Measurements from ENCODE around the gene ATAT1. TPM values are rescaled to one million over a fixed set of nuclear protein-coding genes. Genes with fewer than 3 reads are reported as not detected.

The ATAT1 gene
- total and polyA plus RNA-seq, 9 of the 15 experiments (the other 6 are each of a cell fraction or from before 2014, with no cell fraction given) = 0.65 to 5.8 (median 1.6) TPM

DNA sequence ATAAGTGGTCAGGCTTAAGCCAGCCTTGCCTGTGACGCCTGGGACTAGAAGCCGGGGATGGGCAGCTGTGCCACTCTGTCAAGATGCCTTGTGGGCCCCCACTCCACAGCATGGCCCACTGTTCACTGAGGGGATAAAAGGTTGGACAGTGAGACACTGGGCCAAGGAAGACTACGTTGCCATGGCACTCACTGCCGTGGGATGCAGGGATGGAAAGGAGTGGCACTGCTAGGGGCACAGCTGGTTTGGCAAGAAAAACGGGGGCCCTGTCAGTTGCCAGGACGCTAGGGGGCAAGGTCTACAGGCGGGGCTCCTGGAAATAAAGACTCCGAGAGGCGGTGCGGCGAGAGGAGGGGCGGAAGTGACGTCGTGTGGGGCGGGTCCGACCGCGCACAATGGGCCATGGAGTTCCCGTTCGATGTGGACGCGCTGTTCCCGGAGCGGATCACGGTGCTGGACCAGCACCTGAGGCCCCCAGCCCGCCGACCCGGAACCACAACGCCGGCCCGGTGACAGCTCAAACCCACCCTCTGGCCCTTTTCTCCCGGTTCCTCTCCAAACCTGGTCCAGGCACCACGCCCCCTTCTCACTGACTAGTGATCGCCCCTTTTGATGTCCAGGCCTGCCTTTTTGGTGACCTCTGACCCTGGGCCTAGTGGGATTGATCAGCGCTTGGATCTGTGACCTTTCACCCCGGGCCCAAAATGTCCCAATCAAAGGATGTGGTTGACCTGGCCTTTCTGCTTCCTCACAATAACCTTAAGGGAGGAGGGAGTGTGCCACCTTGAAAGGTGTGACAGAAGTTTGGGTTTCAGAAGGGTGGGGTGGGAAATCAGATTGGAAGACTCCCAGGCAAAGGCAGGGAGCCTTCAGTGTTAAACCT is at the start of gene ATAT1 (continued):
- TF ChIP-seq, protein P1, sequence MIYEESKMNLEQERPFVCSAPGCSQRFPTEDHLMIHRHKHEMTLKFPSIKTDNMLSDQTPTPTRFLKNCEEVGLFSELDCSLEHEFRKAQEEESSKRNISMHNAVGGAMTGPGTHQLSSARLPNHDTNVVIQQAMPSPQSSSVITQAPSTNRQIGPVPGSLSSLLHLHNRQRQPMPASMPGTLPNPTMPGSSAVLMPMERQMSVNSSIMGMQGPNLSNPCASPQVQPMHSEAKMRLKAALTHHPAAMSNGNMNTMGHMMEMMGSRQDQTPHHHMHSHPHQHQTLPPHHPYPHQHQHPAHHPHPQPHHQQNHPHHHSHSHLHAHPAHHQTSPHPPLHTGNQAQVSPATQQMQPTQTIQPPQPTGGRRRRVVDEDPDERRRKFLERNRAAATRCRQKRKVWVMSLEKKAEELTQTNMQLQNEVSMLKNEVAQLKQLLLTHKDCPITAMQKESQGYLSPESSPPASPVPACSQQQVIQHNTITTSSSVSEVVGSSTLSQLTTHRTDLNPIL (CRISPR knock-in tag; IDR thresholded peaks at IDR 0.05) = peak; percentile 49; the same call in 1 of the 2 replicates
- no peak for TF ChIP-seq ZBTB8A (IDR thresholded peaks at IDR 0.05; ENCODE audit: partially characterized antibody)
- TF ChIP-seq POLR2H (tag; IDR thresholded peaks at IDR 0.05; ENCODE audit: low read depth) = no peak
- TF ChIP-seq, protein P2, sequence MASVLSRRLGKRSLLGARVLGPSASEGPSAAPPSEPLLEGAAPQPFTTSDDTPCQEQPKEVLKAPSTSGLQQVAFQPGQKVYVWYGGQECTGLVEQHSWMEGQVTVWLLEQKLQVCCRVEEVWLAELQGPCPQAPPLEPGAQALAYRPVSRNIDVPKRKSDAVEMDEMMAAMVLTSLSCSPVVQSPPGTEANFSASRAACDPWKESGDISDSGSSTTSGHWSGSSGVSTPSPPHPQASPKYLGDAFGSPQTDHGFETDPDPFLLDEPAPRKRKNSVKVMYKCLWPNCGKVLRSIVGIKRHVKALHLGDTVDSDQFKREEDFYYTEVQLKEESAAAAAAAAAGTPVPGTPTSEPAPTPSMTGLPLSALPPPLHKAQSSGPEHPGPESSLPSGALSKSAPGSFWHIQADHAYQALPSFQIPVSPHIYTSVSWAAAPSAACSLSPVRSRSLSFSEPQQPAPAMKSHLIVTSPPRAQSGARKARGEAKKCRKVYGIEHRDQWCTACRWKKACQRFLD (CRISPR knock-in tag; IDR thresholded peaks at IDR 0.05) = no peak
- 0 out of 2 replicates have a peak, but pooled peaks have one; percentile 22 for TF ChIP-seq ZNF324 (CRISPR knock-in tag; IDR thresholded peaks at IDR 0.05)
- no peak for TF ChIP-seq RB1 (IDR thresholded peaks at IDR 0.05; ENCODE audit: low read depth)
- no peak for TF ChIP-seq ZFPM2 (CRISPR knock-in tag; IDR thresholded peaks at IDR 0.05)
- TF ChIP-seq ZNF830 (CRISPR knock-in tag; IDR thresholded peaks at IDR 0.05) = 0 out of 2 replicates have a peak, but pooled peaks have one; percentile 32
- TF ChIP-seq, protein P3, sequence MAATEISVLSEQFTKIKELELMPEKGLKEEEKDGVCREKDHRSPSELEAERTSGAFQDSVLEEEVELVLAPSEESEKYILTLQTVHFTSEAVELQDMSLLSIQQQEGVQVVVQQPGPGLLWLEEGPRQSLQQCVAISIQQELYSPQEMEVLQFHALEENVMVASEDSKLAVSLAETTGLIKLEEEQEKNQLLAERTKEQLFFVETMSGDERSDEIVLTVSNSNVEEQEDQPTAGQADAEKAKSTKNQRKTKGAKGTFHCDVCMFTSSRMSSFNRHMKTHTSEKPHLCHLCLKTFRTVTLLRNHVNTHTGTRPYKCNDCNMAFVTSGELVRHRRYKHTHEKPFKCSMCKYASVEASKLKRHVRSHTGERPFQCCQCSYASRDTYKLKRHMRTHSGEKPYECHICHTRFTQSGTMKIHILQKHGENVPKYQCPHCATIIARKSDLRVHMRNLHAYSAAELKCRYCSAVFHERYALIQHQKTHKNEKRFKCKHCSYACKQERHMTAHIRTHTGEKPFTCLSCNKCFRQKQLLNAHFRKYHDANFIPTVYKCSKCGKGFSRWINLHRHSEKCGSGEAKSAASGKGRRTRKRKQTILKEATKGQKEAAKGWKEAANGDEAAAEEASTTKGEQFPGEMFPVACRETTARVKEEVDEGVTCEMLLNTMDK (IDR thresholded peaks at IDR 0.05; ENCODE audit: borderline replicate concordance, insufficient read depth, low read depth, low read length, poor library complexity, severe bottlenecking) = no peak
- TF ChIP-seq ZNF175 (CRISPR knock-in tag; IDR thresholded peaks at IDR 0.05; ENCODE audit: low read depth) = no peak
- no peak for TF ChIP-seq ZNF121 (CRISPR knock-in tag; conservative IDR thresholded peaks at IDR 0.05)
- TF ChIP-seq, protein P4, sequence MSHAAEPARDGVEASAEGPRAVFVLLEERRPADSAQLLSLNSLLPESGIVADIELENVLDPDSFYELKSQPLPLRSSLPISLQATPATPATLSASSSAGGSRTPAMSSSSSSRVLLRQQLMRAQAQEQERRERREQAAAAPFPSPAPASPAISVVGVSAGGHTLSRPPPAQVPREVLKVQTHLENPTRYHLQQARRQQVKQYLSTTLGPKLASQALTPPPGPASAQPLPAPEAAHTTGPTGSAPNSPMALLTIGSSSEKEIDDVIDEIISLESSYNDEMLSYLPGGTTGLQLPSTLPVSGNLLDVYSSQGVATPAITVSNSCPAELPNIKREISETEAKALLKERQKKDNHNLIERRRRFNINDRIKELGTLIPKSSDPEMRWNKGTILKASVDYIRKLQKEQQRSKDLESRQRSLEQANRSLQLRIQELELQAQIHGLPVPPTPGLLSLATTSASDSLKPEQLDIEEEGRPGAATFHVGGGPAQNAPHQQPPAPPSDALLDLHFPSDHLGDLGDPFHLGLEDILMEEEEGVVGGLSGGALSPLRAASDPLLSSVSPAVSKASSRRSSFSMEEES (CRISPR knock-in tag; IDR thresholded peaks at IDR 0.05) = no peak
- no peak for TF ChIP-seq GABPB2 (CRISPR knock-in tag; conservative IDR thresholded peaks at IDR 0.05)
- TF ChIP-seq MEF2D (tag; conservative IDR thresholded peaks at IDR 0.05; ENCODE audit: low read depth) = no peak
- no peak for TF ChIP-seq XRCC3 (IDR thresholded peaks at IDR 0.05)
- peak; percentile 88 for TF ChIP-seq NR2C2 (CRISPR knock-in tag; IDR thresholded peaks at IDR 0.05)
- peak; percentile 95 for TF ChIP-seq NR2C2 (tag; IDR thresholded peaks at IDR 0.05)
- TF ChIP-seq RBM34 (IDR thresholded peaks at IDR 0.05; ENCODE audit: borderline replicate concordance, insufficient read depth, low read length) = no peak
- TF ChIP-seq PML (IDR thresholded peaks at IDR 0.05; ENCODE audit: low read length) = no peak; the same call in 1 of the 2 replicates
- TF ChIP-seq ZNF174 (CRISPR knock-in tag; IDR thresholded peaks at IDR 0.05) = no peak

Measured in K562 (cell line).